Testis (tissue), 2 donors: ENCODE measurements around the gene DKK3.

Experiments used
- POLR2A ChIP-seq: fragments of 450-650 bp; IDR thresholded peaks from one replicate; pipeline ENCODE4 v1.6.1; 2017; ENCODE audit warnings: antibody characterized with exemption, mild to moderate bottlenecking, moderate library complexity
- TF ChIP-seq, protein P1 (sequence below), 3 experiments: fragments of 450-650 bp in 2 of 3; fragments of 200-600 bp in 1 of 3; sonication (generic) in 1 of 3; IDR thresholded peaks; one replicate each; pipeline ENCODE4 v1.5.1; 2016 to 2019; ENCODE audit warnings: antibody characterized with exemption in 3 of 3, mild to moderate bottlenecking in 2 of 3, moderate library complexity in 1 of 3

DNA sequence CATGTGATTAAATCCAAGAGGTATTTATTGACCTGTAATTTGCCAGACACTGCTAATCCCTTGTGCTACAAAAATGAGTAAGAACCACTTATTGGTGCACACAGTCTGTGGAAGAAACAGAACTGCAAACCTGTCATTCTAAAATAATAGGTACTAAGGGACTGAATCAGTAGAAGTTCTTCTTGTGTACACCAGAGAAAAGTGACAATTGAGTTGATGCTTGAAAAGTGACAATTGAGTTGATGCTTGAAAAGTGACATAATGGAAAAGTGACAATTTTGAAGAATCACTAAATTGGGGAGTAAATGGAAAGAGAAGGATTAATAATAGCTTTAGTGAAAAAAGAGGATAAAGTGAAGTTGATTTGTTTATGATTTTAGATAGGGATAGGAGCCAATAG, 56.4 kb downstream of the DKK3 start:
- TF ChIP-seq, protein P1, sequence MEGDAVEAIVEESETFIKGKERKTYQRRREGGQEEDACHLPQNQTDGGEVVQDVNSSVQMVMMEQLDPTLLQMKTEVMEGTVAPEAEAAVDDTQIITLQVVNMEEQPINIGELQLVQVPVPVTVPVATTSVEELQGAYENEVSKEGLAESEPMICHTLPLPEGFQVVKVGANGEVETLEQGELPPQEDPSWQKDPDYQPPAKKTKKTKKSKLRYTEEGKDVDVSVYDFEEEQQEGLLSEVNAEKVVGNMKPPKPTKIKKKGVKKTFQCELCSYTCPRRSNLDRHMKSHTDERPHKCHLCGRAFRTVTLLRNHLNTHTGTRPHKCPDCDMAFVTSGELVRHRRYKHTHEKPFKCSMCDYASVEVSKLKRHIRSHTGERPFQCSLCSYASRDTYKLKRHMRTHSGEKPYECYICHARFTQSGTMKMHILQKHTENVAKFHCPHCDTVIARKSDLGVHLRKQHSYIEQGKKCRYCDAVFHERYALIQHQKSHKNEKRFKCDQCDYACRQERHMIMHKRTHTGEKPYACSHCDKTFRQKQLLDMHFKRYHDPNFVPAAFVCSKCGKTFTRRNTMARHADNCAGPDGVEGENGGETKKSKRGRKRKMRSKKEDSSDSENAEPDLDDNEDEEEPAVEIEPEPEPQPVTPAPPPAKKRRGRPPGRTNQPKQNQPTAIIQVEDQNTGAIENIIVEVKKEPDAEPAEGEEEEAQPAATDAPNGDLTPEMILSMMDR (IDR thresholded peaks at IDR 0.05), result no peak
- no peak for TF ChIP-seq POLR2A
